NCI-H146 (cell line): ENCODE results near the gene COL8A1.
"Not testable (repeated sequence)": the region's sequence is repeated elsewhere in the genome, so short reads cannot be mapped to it uniquely, and the experiment has no call there.

Source experiments
- DNase-seq: peaks from one replicate; lab custom pipeline; 2025; lab: John Stamatoyannopoulos, UW

The COL8A1 gene

DNA sequence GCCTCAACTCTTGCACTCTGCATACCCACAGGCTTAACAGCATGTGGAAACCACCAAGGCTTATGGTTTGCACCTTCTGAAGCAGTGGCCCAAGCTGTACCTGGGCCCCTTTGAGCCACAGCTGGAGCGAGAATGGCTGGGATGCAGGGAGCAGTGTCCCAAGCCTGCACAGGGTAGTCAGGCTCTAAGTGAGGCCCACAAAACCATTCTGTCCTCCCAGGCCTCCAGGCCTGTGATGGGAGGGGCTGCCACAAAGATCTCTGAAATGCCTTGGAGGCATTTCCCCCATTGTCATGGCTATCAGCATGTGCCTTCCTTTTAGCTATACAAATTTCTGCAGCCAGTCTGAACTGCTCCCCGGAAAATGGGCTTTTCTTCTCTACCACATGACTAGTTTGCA is 166.8 kb downstream of the COL8A1 start:
- no peak for DNase-seq

DNA sequence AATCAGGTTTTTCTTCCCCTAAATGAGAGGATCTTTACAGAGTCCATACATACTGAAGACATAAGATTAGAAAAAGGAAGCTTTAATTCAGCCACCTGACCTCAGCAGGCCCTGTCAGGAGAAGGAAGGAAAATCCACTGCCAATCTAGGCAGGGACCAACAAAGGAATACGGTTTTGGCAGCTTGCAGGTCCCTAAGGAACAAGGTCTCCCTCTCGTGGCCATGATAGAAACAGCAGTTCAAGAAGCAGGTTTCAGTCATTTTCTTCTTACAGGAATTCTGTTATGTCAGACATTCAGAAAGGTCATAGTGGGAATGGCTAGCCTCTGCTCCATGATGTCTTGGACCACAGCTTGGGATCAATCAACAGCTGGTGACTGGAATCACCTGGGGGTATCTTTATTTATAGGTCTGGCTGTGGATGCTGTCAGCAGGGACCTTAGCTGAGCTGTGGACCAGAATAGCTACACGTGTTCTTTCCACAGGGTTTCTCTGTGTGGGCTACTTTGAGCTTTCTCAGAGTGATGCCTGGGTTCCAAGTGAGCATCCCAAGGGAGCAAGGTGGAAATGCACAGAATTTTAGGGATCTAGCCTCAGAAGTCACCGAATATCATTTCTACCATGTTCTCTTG is 169.9 kb downstream of the COL8A1 start:
- peak; percentile 55 for DNase-seq

DNA sequence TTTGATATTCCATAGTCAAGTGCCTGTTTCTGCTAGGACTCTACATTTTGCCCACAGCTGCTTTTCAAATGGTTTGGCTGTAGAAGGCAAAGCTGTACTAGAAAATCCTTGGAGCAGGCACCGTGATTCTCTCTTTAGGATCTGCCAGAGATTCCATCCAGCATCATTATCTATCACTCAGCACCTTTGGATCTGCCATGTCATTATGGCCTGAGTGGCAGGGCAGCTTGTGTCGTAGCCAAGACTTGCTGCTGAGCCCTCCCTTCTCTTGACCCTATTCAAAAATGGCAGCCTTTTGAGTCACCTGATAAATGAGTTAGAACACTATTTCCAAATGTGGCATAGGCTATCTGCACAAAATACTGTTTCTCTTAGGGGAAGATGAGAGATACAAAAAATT is 171.2 kb downstream of the COL8A1 start:
- no peak for DNase-seq

DNA sequence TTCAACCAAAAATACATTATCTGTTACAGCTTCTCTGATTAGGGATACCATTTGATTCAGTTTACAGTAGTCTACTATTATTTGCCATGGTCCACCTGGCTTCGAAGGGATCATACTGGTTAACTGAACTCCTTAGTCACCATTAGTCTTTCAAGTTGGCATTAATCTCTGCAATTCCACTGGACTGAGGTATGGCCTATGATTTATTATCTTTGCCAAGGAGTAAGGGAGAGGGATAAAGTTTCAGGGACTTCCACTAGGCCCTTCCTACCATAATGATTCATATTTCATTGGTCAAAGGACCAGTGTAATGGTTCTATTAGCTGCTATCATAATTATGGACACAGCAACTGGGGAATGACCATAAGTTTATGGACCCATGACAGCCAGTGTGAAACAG is 172.0 kb downstream of the COL8A1 start:
- no peak for DNase-seq

DNA sequence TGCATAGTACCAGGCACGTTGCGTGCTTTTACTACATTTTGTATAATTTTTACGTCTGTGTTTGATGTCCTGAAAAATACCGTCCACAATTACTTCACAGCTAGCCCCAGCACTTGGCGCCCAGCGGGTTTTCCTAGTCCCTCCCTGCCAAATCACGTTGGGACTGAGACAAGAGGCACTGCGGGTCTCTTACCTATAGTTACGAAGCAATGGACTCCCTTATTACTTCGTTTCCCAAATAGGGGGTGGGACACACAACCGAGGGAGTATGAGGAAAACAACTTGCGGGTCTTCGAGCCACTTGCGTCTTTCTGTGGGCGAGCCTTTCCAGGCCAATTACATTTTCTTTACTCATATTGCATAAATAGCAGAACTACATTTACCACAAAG is 178.6 kb downstream of the COL8A1 start:
- DNase-seq: peak; percentile 41

DNA sequence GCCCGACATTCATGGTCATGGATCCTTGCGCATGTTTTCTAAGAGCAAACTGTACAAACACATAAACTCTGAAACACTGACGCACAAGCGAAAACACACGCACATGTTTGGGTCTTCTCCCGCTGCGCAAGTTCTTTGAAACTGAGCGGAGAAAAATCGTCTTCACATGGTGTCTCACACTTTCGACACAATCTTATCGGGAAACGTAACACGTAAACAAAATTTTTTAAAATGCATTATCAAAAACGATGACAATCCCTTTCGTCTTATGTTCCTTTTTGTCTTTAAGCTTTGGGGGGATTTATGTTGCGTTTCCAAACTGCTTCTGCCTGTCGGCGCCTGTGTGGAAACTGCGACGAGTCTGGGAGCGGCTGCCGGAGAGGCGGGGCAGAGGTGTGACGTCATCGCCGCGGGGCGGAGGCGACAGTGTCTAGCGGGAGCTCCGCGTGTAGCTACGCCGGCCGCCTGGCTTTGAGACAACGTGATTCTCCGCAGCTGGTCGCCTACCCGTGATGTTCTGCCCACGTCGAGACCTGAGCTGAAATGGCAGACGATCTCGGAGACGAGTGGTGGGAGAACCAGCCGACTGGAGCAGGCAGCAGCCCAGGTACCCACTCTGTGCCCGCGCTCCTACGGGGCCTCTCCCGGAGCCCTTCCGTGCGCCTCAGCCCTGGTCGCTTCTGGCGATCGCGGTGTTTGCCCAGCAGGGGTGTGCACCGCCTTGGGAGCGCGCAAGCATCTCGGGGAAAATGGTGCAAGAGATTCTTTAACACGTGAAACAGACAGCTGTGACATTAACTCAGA is 179.2 kb downstream of the COL8A1 start, which contains the start of gene CMSS1:
TSS of gene CMSS1 (plus strand) at position 426 of the 804 bp plus-strand sequence.
- peak; percentile 85 for DNase-seq

DNA sequence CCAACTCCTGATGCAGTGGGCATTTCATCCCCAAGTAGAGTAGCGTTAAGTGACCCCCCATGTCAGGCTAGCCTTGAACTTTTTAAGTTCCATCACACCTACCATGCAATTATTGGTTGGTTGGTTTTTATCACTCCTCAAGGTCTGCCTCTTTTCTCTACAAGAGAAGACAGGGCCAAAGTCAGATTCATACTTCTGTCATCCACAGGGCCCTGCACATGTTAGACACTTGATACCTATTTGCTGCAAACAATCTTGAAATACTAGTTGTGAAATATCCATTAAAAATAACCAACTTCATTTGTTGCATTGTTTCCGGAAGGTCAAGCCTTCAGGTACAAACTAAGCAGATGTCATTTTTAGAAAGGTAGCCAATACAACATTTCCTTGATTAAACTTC is 180.4 kb downstream of the COL8A1 start:
- DNase-seq: no peak

DNA sequence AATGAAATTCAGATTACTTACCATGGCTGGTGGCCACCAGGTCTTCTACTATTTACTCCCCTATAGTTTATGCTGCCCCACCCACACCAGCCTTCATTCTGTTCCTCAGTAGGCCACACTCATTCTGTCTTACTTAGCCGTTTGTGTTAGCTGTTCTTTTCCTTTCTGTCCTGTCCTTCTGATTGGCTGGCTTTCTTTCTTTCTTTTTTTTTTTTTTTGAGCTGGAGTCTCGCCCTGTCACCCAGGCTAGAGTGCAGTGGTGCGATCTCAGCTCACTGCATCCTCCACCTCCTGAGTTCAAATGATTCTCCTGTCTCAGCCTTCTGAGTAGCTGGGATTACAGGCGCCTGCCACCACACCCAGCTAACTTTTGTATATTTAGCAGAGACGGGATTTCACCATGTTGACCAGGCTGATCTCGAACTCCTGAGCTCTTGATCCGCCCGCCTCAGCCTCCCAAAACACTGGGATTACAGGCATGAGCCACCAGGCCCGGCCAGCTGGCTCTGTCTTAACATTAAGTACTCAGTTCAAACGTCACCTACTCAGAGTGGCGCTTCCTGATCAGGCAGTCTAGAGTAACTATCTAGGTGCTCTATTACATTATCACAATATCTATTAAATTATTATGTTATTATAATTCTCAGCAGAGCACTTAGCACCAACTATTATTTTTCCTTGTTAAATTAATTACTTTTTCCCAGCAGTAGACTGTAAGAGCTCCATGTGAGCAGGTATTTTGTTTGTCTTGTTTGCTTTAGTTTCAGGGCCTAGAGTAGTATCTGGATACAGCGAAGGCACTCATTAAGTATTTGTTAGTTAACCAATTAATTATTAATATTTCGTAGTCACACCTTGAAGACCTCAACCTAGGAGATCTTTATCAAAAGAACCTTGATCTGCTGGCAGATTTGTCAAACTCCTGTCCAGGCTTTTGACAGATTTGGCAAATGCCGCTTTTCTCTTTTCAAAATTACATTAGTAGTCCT is 185.6 kb downstream of the COL8A1 start:
- DNase-seq: no peak

DNA sequence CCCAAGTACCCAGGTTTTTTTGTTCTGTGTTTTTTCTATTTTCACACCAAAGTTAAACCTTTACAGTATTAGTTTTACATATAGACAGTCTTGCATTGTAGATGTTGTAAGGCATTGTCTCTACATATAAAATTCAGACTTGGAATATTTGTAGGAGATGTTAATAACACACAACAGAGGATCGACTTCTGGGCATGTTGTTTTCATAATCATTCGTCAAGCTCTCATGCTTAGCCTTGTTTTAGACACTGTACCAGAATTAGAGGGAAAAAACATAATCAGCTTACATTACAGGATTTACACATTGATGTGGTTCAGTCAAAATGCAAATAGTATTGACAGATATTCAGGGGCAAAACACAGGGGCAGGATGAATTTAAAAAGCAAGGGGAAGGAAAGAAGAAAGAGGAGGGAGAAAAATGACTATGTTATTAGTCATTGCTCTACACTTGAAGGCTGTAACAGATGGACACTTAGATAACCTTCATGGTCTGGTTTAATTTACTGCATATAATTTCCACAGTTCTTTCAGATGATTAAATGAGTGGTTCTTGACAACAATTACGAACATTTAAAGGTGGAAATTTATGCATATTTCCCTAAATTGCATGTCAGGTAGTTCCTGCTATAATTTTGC is 186.7 kb downstream of the COL8A1 start:
- no peak for DNase-seq

DNA sequence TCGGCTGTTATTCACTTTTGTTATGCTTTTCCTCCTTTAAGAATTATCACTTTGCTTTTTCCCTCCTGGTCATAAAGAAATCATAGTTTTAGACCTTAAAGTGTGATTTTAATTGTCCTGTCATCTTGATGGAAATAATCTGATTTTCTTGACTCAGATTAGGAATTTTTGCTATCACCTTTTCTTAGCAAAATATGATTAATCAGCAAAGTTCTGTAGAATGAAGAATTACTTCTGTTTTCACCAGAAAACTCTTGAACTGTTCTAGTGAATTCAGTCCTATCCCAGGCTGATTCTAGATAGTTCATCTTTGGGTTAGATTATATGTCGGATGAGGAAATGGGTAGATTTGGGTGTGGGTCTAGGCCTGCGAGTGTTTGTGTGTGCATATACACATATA is 191.4 kb downstream of the COL8A1 start:
- DNase-seq: no peak

DNA sequence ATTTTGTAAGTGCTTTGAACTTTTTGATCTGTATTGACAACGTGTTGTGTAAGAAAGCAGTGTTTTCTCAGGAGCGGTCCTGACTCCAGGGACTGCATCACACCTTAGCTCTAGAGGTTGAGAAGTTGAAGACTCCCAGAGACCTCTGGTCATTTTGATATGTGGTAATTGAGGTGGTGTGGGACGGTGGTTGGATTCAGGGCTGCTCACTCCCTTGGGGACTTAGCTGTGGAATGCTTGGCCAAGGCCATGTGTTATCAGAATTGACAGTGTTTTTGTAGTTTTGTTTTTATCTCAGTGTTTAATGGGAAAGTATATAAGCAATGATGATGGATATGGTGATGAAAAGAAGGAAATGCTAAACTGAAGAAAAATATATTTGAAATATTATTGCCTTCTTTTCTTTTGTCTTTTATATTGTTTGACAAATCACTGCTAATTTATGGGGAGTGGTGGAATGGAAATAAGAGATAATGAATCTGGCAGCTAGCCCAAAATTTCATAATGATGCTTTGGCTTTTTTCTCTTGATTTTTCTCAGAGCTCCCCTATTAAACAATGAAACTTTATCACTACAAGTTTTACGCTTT is 195.3 kb downstream of the COL8A1 start:
- DNase-seq: no peak

DNA sequence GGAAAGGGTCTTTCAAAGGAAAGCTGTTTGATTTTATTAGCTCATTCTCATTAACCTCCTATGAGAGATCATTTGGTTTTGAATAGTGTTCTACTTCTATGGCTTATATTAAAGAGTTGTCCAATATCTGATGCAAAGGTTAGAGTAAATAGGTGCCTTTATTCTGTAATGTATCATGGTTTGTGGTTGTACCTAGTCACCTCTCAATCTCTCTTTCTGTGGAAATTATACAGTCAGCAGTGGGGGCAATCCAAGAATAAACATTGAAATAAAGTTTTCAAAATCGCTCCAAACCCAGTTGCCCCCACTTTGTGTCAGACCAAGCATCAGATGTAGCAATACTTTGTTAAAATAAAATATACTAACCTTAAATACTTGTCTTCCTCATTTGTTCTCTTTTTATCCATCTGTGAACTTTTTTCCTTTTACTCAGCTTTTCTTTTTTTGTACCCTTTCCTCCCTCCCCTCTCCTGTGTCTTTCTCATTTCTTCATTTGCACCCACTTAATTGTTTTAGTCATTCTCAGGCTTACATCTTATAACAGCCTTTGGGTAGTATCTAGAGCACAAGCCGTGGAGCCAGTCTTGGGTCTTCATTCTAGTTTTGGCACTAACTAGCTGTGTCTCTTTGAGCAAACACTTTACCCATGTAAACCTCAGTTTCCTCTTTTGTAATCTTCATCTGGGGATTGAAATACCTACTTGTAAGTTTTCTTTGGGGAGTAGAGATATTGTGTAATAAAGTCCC is 196.0 kb downstream of the COL8A1 start:
- DNase-seq: no peak

DNA sequence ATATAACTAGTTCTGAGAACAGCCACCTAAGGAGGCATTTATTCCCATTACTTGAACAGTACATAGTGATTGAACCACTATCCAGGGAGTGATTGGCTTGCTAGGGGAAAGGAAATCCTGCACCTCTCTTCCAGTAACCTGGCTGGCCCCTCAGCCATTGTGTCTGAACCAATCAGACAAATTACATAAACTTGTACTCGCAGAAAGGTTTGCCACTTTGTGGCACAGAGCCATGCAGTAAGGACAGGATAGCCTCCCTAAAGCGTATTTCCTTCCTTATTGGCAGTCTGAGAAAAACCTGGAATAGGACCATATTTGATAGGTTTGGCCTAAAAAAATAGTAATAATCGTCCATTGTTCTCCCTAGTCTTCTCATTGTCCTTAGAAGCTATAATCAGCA is 198.3 kb downstream of the COL8A1 start:
- no peak for DNase-seq

DNA sequence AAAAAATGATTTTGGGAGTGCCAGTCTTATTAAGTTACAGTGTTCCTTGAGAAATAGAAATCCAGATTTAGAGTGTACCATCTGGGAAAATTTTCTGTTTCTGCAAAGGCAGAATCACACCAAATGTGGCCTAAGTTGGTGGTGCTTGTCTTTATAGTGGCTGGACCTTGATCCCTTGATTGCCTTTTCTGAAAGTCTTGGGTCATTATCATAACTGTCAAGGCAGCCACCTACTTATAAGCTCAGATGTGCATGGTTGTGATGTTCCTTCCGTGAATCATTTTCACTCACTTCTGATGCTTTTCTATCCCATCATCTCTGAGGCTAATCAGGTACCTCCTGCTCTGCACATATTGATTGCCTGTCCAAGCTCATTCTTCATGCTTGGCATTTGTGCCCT is 199.3 kb downstream of the COL8A1 start:
- DNase-seq: no peak

DNA sequence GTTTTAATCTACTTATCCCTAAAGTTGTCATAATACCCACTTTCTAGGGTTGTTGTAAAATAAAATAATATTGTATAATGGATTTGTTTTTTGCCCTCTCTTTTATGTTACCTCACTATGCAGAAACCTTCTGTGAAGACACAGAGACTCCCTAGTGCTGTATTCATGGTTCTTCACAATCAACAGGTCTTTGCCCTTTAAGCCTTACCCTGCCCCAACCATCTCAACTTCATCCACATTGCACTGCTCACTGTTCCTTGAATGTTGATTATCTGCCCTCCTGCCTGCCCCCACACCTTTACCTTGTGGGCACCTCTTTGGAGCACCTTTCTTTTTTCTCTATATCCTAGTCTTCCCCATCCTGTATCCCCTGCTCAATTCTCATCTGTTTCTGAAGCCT is 200.4 kb downstream of the COL8A1 start:
- no peak for DNase-seq

DNA sequence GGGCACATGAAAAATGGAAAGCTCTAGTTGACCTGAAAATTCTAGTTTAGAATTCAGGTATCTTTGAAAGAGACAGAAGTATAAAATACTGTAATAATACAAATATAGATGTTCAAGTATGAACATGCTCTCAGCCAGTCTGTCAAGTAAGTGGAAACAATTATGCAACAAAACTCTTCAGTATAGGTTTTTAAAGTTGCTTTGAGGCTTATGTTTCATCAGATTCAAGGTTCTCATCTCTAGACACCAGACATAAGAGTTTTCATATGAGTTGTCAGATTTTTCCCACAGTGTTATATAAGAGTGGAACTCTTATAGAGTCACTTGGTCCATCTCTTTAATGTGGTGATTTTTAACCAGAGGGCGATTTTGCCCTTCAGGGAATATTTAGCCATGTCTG is 201.2 kb downstream of the COL8A1 start:
- no peak for DNase-seq

DNA sequence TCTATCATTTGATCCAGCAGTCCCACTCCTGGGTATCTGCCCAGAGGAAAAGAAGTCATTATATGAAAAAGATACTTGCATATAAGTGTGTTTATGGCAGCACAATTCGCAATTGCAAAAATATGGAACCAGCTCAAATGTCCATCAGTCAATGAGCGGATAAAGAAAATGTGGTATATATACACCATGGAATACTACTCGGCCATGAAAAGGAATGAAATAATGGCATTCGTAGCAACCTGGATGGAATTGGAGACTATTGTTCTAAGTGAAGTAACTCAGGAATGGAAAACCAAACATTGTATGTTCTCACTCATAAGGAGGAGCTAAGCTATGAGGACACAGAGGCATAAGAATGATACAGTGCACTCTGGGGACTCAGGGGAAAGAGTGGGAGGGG is 203.6 kb downstream of the COL8A1 start:
- not testable (repeated sequence) for DNase-seq

DNA sequence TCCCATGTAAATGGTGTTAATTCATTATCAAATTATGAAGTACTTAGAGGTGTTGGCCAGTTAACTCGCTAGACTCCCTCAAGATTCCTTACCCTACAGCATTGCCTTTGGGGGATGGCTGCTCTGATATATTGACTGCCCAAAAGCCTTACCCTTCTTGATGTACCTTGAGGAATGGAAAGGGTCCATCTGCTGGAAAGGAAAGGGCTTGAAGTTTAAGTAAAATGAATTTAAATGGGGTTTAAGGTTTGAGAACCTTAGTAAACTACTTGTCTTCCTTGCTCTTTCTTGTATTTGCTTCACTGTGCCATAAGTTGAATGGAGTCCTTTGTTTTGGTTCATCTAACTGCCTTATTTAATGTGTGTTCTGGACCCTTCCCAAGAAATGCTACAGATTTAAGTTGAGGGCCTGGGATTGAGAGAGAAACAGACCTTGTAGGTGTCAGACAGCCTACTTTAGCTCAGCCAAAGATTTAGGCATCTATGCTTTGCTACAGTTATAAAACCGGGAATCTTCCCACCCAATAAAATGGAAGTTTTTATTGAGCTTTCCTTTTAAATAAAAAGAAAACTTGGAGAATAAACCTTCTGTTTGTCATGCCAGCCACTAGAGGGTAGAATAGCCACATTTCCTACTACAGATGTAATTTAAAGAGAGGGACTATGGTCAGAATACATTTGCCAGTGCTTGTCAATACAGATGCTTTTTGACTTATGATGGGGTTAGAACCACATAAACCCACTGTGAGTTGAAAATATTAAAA is 204.6 kb downstream of the COL8A1 start:
- DNase-seq: peak; percentile 54

DNA sequence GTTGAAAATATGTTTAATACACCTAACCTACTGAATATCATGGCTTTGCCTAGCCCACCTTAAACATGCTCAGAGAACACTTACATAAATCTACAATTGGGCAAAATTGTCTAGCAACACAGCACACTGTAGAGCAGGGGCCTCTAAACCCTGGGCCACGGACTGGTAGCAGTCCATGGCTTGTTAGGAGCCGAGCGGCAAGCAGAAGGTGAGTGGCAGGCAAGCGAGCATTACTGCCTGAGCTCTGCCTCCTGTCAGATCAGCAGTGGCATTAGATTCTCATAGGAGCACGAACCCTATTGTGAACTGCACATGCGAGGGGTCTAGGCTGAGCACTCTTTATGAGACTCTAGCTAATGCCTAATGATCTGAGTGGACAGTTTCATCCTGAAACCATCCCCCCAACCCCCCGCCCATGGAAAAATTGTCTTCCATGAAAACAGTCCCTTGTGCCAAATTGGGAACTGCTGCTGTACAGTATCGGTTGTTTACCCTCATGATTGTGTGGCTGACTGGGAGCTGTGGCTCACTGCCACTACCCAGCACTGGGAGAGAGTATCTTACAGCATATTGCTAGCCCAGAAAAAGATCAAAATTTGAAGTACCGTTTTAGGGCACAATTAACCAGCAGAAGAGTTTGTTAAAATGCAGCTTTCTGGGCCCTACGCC is 205.3 kb downstream of the COL8A1 start:
- no peak for DNase-seq

DNA sequence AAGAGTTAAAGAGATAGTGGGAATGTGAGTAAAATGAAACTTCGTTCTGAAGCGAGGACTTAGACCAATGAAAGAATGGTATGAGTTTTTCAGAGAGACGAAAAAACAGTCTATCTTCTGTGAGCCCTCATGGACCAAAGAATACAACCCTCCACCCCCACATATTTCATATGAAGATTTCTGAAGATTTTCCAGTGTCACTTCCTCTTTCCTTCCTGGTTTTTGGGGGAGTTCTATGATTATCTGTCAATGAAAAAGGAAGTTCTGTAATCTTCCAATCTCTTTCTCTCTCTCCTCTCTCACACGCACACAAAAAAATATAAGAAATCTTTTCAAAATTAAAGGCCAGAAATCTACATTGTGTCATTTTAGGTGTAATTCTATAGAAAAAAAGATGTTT is 206.9 kb downstream of the COL8A1 start:
- DNase-seq: no peak
